Skin of body (tissue), 2 donors: ENCODE data around the gene POLR3C. TPM values are rescaled to one million over a fixed set of nuclear protein-coding genes. Genes with fewer than 3 reads are reported as not detected.
A peak's percentile ranks its signal among the peaks of the same experiment; 100 is the strongest.
"Not testable (repeated sequence)": the region's sequence is repeated elsewhere in the genome, so short reads cannot be mapped to it uniquely, and the experiment has no call there.

Source experiments
- DNase-seq: peaks from one replicate; lab custom pipeline; 2025; lab: John Stamatoyannopoulos, UW
- total RNA-seq: library from RNA; depleted of rRNA; stranded (reverse); fragments of >200 nt; gene quantifications from one replicate; pipeline ENCODE4 v1.2.3, GENCODE V29; 2014

POLR3C gene
- total RNA-seq, 1 donor from 2014 or later: 18.8 TPM

- DNase-seq: not testable (repeated sequence)
Observed at GRCh38 chr1:145818095-145818494, 5.9 kb upstream of the POLR3C start.

- not testable (repeated sequence) for DNase-seq
Observed at GRCh38 chr1:145822779-145823331, 1.1 kb upstream of the POLR3C start.

GRCh38 chr1:145824499-145824842 lies 471 bp downstream of the POLR3C start:
- DNase-seq: no peak

- DNase-seq: no peak
Observed at GRCh38 chr1:145826030-145826429, 2.0 kb downstream of the POLR3C start.

- DNase-seq: no peak
Observed at GRCh38 chr1:145827966-145828365, 4.0 kb downstream of the POLR3C start.

GRCh38 chr1:145828367-145829026 lies 4.5 kb downstream of the POLR3C start:
- DNase-seq: no peak

- not testable (repeated sequence) for DNase-seq
Observed at GRCh38 chr1:145830810-145831209, 6.8 kb downstream of the POLR3C start.

- no peak for DNase-seq
Observed at GRCh38 chr1:145837656-145838055, 13.7 kb downstream of the POLR3C start.

- DNase-seq: no peak
Observed at GRCh38 chr1:145843031-145843430, 19.0 kb downstream of the POLR3C start.

- no peak for DNase-seq
Observed at GRCh38 chr1:145845144-145845513, 21.1 kb downstream of the POLR3C start.

- DNase-seq: peak; percentile 50
Observed at GRCh38 chr1:145845514-145846161, 21.6 kb downstream of the POLR3C start, which contains the start of gene NUDT17. Gene NUDT17 (plus strand): TSS chr1:145845630. CDS start chr1:145845641, 11 bp downstream.

- no peak for DNase-seq
Observed at GRCh38 chr1:145846201-145846612, 22.2 kb downstream of the POLR3C start.

GRCh38 chr1:145847827-145848226 lies 23.8 kb downstream of the POLR3C start:
- no peak for DNase-seq

- no peak for DNase-seq
Observed at GRCh38 chr1:145849356-145850160, 25.6 kb downstream of the POLR3C start.

- DNase-seq: no peak
Observed at GRCh38 chr1:145855426-145855948, 31.5 kb downstream of the POLR3C start.

- DNase-seq: no peak
Observed at GRCh38 chr1:145857170-145857569, 33.2 kb downstream of the POLR3C start.

GRCh38 chr1:145858238-145858900 lies 34.4 kb downstream of the POLR3C start:
- DNase-seq: no peak

- peak; percentile 96 for DNase-seq
Observed at GRCh38 chr1:145858901-145859490, 35.0 kb downstream of the POLR3C start, which contains the start of gene PIAS3. Gene PIAS3 (minus strand): TSS chr1:145859081. CDS start chr1:145858990, 91 bp downstream.

GRCh38 chr1:145859491-145860023 lies 35.6 kb downstream of the POLR3C start:
- DNase-seq: peak; percentile 77

GRCh38 chr1:145863282-145864018 lies 39.5 kb downstream of the POLR3C start:
- peak; percentile 54 for DNase-seq
